Smooth muscle cell (in vitro differentiated cells): ENCODE data around the gene IMPA2. TPM values are rescaled to one million over a fixed set of nuclear protein-coding genes. Genes with fewer than 3 reads are reported as not detected.

ENCODE experiments used
- DNase-seq: peaks from one replicate; lab custom pipeline; 2025; ENCODE audit not compliant: unreplicated experiment; lab: John Stamatoyannopoulos, UW
- H2AFZ ChIP-seq: fragments of 200-600 bp; sonication (generic); 2 replicates; pipeline ENCODE4 v1.6.0; 2016; ENCODE audit warnings: antibody characterized with exemption, low read depth, mild to moderate bottlenecking
- H3F3A ChIP-seq: fragments of 200-600 bp; sonication (generic); 2 replicates; pipeline ENCODE4 v1.6.0; 2017; ENCODE audit warnings: antibody characterized with exemption, low read depth
- H3K27ac ChIP-seq: fragments of 200-600 bp; sonication (generic); 2 replicates; pipeline ENCODE4 v1.5.1; 2016; ENCODE audit warnings: low read depth, mild to moderate bottlenecking
- H3K27me3 ChIP-seq: fragments of 200-600 bp; sonication (generic); 2 replicates; pipeline ENCODE4 v1.6.1; 2016; ENCODE audit warnings: low read depth, mild to moderate bottlenecking
- H3K36me3 ChIP-seq: fragments of 200-600 bp; sonication (generic); 2 replicates; pipeline ENCODE4 v1.5.1; 2016; ENCODE audit warnings: low read depth
- H3K4me1 ChIP-seq: fragments of 200-600 bp; sonication (generic); 2 replicates; pipeline ENCODE4 v1.5.1; 2016; ENCODE audit warnings: low read depth
- H3K4me2 ChIP-seq: fragments of 200-600 bp; sonication (generic); 2 replicates; pipeline ENCODE4 v1.6.0; 2016; ENCODE audit warnings: mild to moderate bottlenecking
- H3K4me3 ChIP-seq: fragments of 200-600 bp; sonication (generic); 2 replicates; pipeline ENCODE4 v1.5.1; 2016; ENCODE audit warnings: mild to moderate bottlenecking
- H3K79me2 ChIP-seq: fragments of 200-600 bp; sonication (generic); 2 replicates; pipeline ENCODE4 v1.6.0; 2016; ENCODE audit warnings: low read depth, mild to moderate bottlenecking
- H3K9ac ChIP-seq: fragments of 200-600 bp; sonication (generic); 2 replicates; pipeline ENCODE4 v1.6.0; 2016; ENCODE audit warnings: low read depth
- H3K9me3 ChIP-seq: fragments of 200-600 bp; sonication (generic); replicated peaks from 2 replicates; pipeline ENCODE4 v1.5.1; 2016; ENCODE audit warnings: low read depth
- H4K20me1 ChIP-seq: fragments of 200-600 bp; sonication (generic); 2 replicates; pipeline ENCODE4 v1.6.0; 2016; ENCODE audit warnings: low read depth
- CTCF ChIP-seq: fragments of 200-600 bp; sonication (generic); IDR thresholded peaks from 2 replicates; pipeline ENCODE4 v1.5.1; 2017; ENCODE audit warnings: borderline replicate concordance, mild to moderate bottlenecking, antibody characterized with exemption; ENCODE audit not compliant: insufficient read depth, poor library complexity, severe bottlenecking
- WGBS: methylation state at CpG from one replicate; pipeline ENCODE4 v1.1.7; 2016; ENCODE audit warnings: low lambda C conversion rate; 5-methylcytosine and 5-hydroxymethylcytosine counted together
- polyA plus RNA-seq: library from polyadenylated mRNA; unstranded; fragments of >200 nt; fragmentation: Nextera tagmentation; extraction: Ambion mirVana; gene quantifications from 2 replicates; pipeline ENCODE4 v1.2.1, GENCODE V29; 2016
- total RNA-seq: library from RNA; depleted of rRNA; stranded (reverse); fragments of >200 nt; gene quantifications from 2 replicates; pipeline ENCODE4 v1.2.3, GENCODE V29; 2014

IMPA2 gene
- total and polyA plus RNA-seq, 2 experiments from 2014 or later: 9.9 to 17.8 TPM

- H3F3A ChIP-seq: peaks cover 6% of the 10 kb centered on the region
- no peaks in the 10 kb centered on the region for H4K20me1 ChIP-seq
- no peak overlapping the region for H3K9ac ChIP-seq
- no peak overlapping the region for H2AFZ ChIP-seq
- H3K27me3 ChIP-seq: no peaks in the 10 kb centered on the region
- peaks cover 8% of the 10 kb centered on the region for H3K4me1 ChIP-seq
- H3K9me3 ChIP-seq: no peaks in the 10 kb centered on the region
- 90% methylated on average over 9 of the region's 9 CpGs for WGBS
- no peak overlapping the region for H3K4me2 ChIP-seq
- no peak for TF ChIP-seq CTCF
- no peak for DNase-seq
- H3K27ac ChIP-seq: no peak overlapping the region
- no peak overlapping the region for H3K4me3 ChIP-seq
- no peaks in the 10 kb centered on the region for H3K36me3 ChIP-seq
- no peaks in the 10 kb centered on the region for H3K79me2 ChIP-seq
Observed at GRCh38 chr18:11997466-11997865, 16.2 kb downstream of the IMPA2 start.

- Histone ChIP-seq H3K79me2 (no peaks in the 10 kb centered on the region), H3K4me2 (no peak overlapping the region), H2AFZ (no peak overlapping the region), H3K4me1 (peaks cover 8% of the 10 kb centered on the region), H3F3A (peaks cover 6% of the 10 kb centered on the region), H3K4me3 (no peak overlapping the region), H3K36me3 (no peaks in the 10 kb centered on the region), H3K9me3 (no peaks in the 10 kb centered on the region), H3K27ac (no peak overlapping the region), H4K20me1 (no peaks in the 10 kb centered on the region), H3K27me3 (no peaks in the 10 kb centered on the region), H3K9ac (no peak overlapping the region)
- WGBS: 88% methylated on average over 5 of the region's 5 CpGs
- DNase-seq: no peak
- TF ChIP-seq CTCF: no peak
Observed at GRCh38 chr18:11998193-11998592, 16.9 kb downstream of the IMPA2 start.

DNA sequence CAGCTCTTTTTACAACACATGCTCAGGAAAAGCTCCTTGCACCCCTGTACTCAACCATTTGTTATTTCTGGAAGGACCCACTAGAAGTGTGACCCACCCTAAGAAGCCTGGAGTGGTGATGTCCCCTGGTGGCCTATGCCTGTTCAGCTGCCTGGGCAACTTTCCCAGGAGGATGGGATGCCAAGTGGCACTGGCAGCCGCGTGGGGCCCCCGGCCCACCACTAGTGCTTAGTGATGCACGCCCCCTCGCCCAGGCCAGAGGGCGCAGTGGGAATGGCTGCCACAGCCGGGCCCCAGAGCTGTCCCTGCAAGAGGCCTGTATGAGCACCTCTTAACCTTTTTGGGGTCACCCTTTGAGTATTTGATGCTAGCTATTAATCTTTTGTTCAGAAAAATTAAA, 18.1 kb downstream of the IMPA2 start:
- TF ChIP-seq CTCF: no peak
- Histone ChIP-seq H3F3A (peaks cover 2% of the 10 kb centered on the region), H2AFZ (no peak overlapping the region), H3K36me3 (no peaks in the 10 kb centered on the region), H4K20me1 (no peaks in the 10 kb centered on the region), H3K4me3 (no peak overlapping the region), H3K79me2 (no peaks in the 10 kb centered on the region), H3K9me3 (no peaks in the 10 kb centered on the region), H3K4me2 (no peak overlapping the region), H3K9ac (no peak overlapping the region), H3K4me1 (peaks cover 8% of the 10 kb centered on the region), H3K27me3 (no peaks in the 10 kb centered on the region), H3K27ac (no peak overlapping the region)
- DNase-seq: no peak
- WGBS: 98% methylated on average over 7 of the region's 7 CpGs

DNA sequence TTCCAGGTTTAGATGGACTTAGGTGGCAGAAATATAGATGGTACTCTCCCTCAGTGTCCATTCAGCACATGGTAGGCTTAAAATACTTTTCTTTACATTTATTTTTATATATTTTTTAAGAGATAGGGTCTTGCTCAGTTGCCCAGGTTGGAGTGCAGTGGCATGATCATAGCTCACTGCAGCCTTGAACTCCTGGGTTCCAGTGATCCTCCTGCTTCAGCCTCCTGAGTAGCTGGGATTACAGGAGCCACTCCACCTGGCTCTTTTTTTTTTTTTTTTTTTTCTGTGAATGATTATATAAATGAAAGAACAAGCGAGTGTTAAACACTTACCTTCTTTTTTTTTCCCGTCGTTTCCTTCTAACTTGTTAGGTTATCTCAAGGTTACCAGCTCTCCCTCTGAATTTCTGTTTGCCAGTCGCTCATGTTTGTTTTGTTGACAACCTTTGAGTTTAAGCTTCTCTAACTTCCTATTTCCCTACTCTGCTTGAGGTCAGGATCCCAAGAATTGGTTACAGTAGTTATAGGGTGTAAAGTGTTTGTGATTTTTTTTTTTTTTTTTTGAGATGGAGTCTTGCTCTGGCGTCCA, 18.9 kb downstream of the IMPA2 start:
- H3K27ac ChIP-seq: no peak overlapping the region
- WGBS: 98% methylated on average over 5 of the region's 5 CpGs

More for the DNA sequence above, 18.9 kb downstream of the IMPA2 start:
- no peak for DNase-seq
- no peaks in the 10 kb centered on the region for H4K20me1 ChIP-seq
- no peak overlapping the region for H2AFZ ChIP-seq
- no peaks in the 10 kb centered on the region for H3F3A ChIP-seq
- no peak for TF ChIP-seq CTCF
- H3K9me3 ChIP-seq: no peaks in the 10 kb centered on the region
- H3K79me2 ChIP-seq: no peaks in the 10 kb centered on the region
- no peaks in the 10 kb centered on the region for H3K36me3 ChIP-seq
- no peaks in the 10 kb centered on the region for H3K27me3 ChIP-seq
- H3K4me2 ChIP-seq: no peak overlapping the region
- H3K4me3 ChIP-seq: no peak overlapping the region
- H3K9ac ChIP-seq: no peak overlapping the region
- peaks cover 1% of the 10 kb centered on the region for H3K4me1 ChIP-seq
